HFFc6 (cell line): ENCODE data around the gene MRC2. TPM values are rescaled to one million over a fixed set of nuclear protein-coding genes. Genes with fewer than 3 reads are reported as not detected.
"Not testable (repeated sequence)": the region's sequence is repeated elsewhere in the genome, so short reads cannot be mapped to it uniquely, and the experiment has no call there.

ENCODE experiments used
- DNase-seq: peaks from one replicate; pipeline ENCODE4 v3.0.0-alpha.2; 2018
- H3K27ac Mint-ChIP-seq: 2 replicates; pipeline ENCODE4 v1.8.0; 2020; ENCODE audit warnings: mild to moderate bottlenecking, mixed read lengths
- H3K27me3 Mint-ChIP-seq: 2 replicates; pipeline ENCODE4 v1.8.0; 2021; ENCODE audit warnings: mild to moderate bottlenecking, moderate library complexity, mixed read lengths; ENCODE audit not compliant: insufficient read depth
- H3K36me3 Mint-ChIP-seq: 2 replicates; pipeline ENCODE4 v1.8.0; 2021; ENCODE audit warnings: low read depth, mixed read lengths
- H3K4me1 Mint-ChIP-seq: 2 replicates; pipeline ENCODE4 v1.8.0; 2020; ENCODE audit warnings: low read depth, mixed read lengths
- H3K4me3 Mint-ChIP-seq: 2 replicates; pipeline ENCODE4 v1.8.0; 2020; ENCODE audit warnings: mild to moderate bottlenecking, moderate library complexity, mixed read lengths
- H3K9me3 Mint-ChIP-seq: 2 replicates; pipeline ENCODE4 v1.8.0; 2020; ENCODE audit warnings: mild to moderate bottlenecking, mixed read lengths
- total RNA-seq, 6 experiments: library from RNA; stranded (reverse); fragmentation: NEBNext Ultra II Directional; extraction: Animal tissue kit (Norgen Biotek cat#: 25700); gene quantifications; 2 replicates in 1 of 6; 3 replicates in 5 of 6; pipeline ENCODE4 v1.2.3, GENCODE V29; 2021
- TF ChIP-seq, protein P1 (sequence below): fragments of 200-600 bp; sonication (generic); IDR thresholded peaks from 2 replicates; pipeline ENCODE4 v1.5.0; 2021; ENCODE audit warnings: antibody characterized with exemption, mild to moderate bottlenecking

Gene MRC2
- total RNA-seq, 6 experiments from 2014 or later, result 255 to 313 (median 279) TPM

GRCh38 chr17:62587554-62587953 lies 39.9 kb upstream of the MRC2 start:
- no peak for DNase-seq
- TF ChIP-seq, protein P1, sequence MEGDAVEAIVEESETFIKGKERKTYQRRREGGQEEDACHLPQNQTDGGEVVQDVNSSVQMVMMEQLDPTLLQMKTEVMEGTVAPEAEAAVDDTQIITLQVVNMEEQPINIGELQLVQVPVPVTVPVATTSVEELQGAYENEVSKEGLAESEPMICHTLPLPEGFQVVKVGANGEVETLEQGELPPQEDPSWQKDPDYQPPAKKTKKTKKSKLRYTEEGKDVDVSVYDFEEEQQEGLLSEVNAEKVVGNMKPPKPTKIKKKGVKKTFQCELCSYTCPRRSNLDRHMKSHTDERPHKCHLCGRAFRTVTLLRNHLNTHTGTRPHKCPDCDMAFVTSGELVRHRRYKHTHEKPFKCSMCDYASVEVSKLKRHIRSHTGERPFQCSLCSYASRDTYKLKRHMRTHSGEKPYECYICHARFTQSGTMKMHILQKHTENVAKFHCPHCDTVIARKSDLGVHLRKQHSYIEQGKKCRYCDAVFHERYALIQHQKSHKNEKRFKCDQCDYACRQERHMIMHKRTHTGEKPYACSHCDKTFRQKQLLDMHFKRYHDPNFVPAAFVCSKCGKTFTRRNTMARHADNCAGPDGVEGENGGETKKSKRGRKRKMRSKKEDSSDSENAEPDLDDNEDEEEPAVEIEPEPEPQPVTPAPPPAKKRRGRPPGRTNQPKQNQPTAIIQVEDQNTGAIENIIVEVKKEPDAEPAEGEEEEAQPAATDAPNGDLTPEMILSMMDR, result no peak
- no peak overlapping the region for H3K27ac Mint-ChIP-seq

DNA sequence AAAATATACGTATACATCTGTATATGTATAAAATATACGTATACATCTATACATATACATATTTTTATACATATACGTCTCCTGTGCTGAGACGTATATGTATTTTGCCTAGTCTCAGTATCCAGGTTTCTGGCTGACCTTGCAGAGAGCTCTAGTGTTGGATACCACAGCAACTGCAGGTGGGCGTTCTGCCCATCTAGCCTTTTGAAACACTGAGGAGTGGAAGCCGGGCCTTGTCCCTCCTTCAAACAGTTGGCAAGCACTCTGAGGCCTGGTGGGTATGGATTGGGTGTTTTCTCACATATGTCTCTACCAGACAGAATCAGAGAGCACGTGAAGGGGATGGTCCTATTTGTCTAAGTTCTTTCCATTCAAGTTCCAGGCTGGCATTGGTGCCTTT lies 39.4 kb upstream of the MRC2 start:
- H3K27ac Mint-ChIP-seq, result 0 out of 2 replicates have a peak overlapping the region, but pooled peaks have one; percentile 18

More at GRCh38 chr17:62587554-62587953, 39.9 kb upstream of the MRC2 start:
- H3K36me3 Mint-ChIP-seq, result peaks cover 22% of the 10 kb centered on the region; the same call in 1 of the 2 replicates
- H3K27me3 Mint-ChIP-seq, result peaks cover 2% of the 10 kb centered on the region
- peaks cover 9% of the 10 kb centered on the region for H3K4me1 Mint-ChIP-seq
- no peak overlapping the region for H3K4me3 Mint-ChIP-seq
- no peaks in the 10 kb centered on the region for H3K9me3 Mint-ChIP-seq

DNA sequence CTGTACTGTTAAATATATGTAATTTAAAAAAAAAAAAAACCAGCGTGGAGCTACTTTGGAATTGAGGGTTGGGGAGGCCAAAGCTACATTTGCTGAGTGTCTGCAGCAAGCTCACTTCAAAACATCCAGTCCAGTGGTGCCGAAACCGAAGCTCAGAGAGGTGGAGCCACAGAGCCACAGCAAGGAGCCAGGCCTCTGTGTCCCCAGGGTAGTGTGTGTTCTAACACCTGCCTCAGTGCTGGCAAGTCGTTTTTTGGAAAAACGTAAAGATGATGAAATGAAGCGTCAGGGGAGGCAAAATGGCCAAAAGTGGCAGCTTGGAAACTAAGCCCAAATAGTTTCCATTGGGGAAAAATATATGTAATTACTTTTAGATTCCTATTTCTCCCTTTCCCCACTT lies 36.1 kb upstream of the MRC2 start:
- Mint-ChIP-seq H3K27me3 (peaks cover 2% of the 10 kb centered on the region), H3K4me1 (peaks cover 11% of the 10 kb centered on the region), H3K4me3 (no peak overlapping the region), H3K27ac (no peak overlapping the region), H3K36me3 (peaks cover 20% of the 10 kb centered on the region), H3K9me3 (no peaks in the 10 kb centered on the region)
- TF ChIP-seq, protein P1, result no peak
- DNase-seq, result no peak

More for the DNA sequence above, 39.4 kb upstream of the MRC2 start:
- H3K27me3 Mint-ChIP-seq, result peaks cover 2% of the 10 kb centered on the region
- DNase-seq, result no peak
- H3K9me3 Mint-ChIP-seq, result no peaks in the 10 kb centered on the region
- peaks cover 11% of the 10 kb centered on the region for H3K4me1 Mint-ChIP-seq
- H3K36me3 Mint-ChIP-seq, result peaks cover 17% of the 10 kb centered on the region; the same call in 1 of the 2 replicates
- TF ChIP-seq, protein P1, result no peak
- no peak overlapping the region for H3K4me3 Mint-ChIP-seq

- not testable (repeated sequence) for H3K4me3 Mint-ChIP-seq, H3K27me3 Mint-ChIP-seq, H3K9me3 Mint-ChIP-seq, DNase-seq, H3K27ac Mint-ChIP-seq
- Mint-ChIP-seq H3K36me3 (peaks cover 25% of the 10 kb centered on the region), H3K4me1 (peaks cover 14% of the 10 kb centered on the region)
Observed at GRCh38 chr17:62591822-62592221, 35.6 kb upstream of the MRC2 start.

DNA sequence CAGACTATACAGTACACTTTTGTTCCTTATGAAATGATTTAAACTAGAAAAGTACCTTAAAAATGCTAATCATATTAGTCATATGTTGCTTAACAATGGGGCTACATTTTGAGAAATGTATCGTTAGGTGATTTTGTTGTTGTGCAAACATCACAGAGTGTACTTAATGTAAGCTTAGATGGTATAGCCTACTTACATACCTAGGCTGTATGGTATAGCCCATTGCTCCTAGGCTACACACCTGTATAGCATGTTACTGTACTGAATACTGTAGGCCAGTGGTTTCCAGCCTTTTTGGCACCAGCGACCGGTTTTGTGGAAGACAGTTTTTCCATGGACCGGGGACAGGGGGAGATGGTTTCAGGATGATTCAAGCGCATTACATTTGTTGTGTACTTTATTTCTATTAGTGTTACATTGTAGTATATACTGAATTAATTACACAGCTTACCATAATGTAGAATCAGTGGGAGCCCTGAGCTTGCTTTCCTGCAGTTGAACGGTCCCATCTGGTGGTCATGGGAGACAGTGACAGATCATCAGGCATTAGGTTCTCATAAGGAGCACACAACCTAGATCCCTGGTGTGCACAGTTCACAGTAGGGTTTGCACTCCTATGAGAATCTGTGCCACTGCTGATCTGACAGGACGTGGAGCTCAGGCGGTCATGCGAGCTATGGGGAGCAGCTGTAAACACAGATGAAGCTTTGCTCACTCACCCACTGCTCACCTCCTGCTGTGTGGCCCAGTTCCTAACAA lies 35.0 kb upstream of the MRC2 start:
- H3K9me3 Mint-ChIP-seq, result no peaks in the 10 kb centered on the region
- peak overlapping the region; percentile 26; the same call in 1 of the 2 replicates for H3K27ac Mint-ChIP-seq
- H3K27me3 Mint-ChIP-seq, result peaks cover 2% of the 10 kb centered on the region
- H3K4me3 Mint-ChIP-seq, result no peak overlapping the region
- H3K4me1 Mint-ChIP-seq, result peaks cover 21% of the 10 kb centered on the region
- no peak for DNase-seq
- TF ChIP-seq, protein P1, result peak; percentile 43; the same call in 1 of the 2 replicates
- H3K36me3 Mint-ChIP-seq, result peaks cover 32% of the 10 kb centered on the region

DNA sequence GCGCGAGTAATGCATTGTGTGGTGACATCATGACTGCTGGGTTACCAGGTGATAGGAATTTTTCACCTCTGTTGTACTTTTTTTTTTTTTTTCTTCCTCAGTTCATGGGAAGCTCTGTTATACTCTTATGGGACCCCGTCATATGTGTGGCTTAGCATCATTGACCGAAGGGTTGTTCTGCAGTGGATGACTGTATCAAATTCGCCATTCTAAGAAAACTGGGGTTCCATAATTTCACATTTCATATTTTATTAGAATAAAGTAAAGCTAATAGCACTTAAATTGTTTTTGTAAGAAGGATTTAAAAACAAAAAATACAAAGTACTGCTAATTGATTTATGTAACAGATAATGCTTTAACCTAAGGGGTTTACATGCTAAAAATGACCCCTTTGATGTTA lies 32.0 kb upstream of the MRC2 start:
- H3K36me3 Mint-ChIP-seq, result peaks cover 40% of the 10 kb centered on the region
- peaks cover 36% of the 10 kb centered on the region for H3K4me1 Mint-ChIP-seq
- H3K27ac Mint-ChIP-seq, result no peak overlapping the region
- TF ChIP-seq, protein P1, result no peak
- no peak for DNase-seq
- H3K4me3 Mint-ChIP-seq, result no peak overlapping the region
- H3K27me3 Mint-ChIP-seq, result peaks cover 2% of the 10 kb centered on the region; the same call in 1 of the 2 replicates
- no peaks in the 10 kb centered on the region for H3K9me3 Mint-ChIP-seq
